HEK293 (cell line): ENCODE measurements around the gene UST.

Experiments
- CTCF ChIA-PET: fragments of 350-600 bp; formaldehyde crosslinking; extraction: SDS; loops from one replicate; lab custom pipeline; 2021; ENCODE audit warnings: antibody characterized with exemption; lab: Yijun Ruan, JAX
- POLR2A ChIA-PET: fragments of 300-600 bp; formaldehyde crosslinking; extraction: SDS; loops from one replicate; lab custom pipeline; 2020; ENCODE audit warnings: antibody characterized with exemption, inconsistent platforms; lab: Yijun Ruan, JAX
- H3K27ac ChIP-seq: fragments of 200-500 bp; sonication (Bioruptor generic); 2 replicates; pipeline ENCODE4 v1.5.1; 2014; ENCODE audit warnings: low read depth, low read length, control low read depth, inconsistent platforms; ENCODE audit errors: extremely low read depth
- H3K36me3 ChIP-seq, 2 experiments: fragments of 200-500 bp in 1 of 2; sonication (Bioruptor generic) in 1 of 2; 1 replicate in 1 of 2; 2 replicates in 1 of 2; pipeline ENCODE4 v1.5.1; 2014 to 2017; ENCODE audit warnings: inconsistent platforms in 2 of 2, low read length in 2 of 2; ENCODE audit not compliant: control insufficient read depth in 2 of 2, insufficient read depth in 1 of 2
- H3K4me1 ChIP-seq: fragments of 200-500 bp; sonication (Bioruptor generic); 2 replicates; pipeline ENCODE4 v1.5.1; 2014; ENCODE audit warnings: mild to moderate bottlenecking, low read length, inconsistent platforms; ENCODE audit not compliant: control insufficient read depth, insufficient read depth
- H3K4me3 ChIP-seq: 2 replicates; pipeline ENCODE4 v1.5.1; 2011; ENCODE audit warnings: low read depth, mild to moderate bottlenecking, control low read depth, low read length, moderate library complexity
- H3K9me3 ChIP-seq: fragments of 200-500 bp; sonication (Bioruptor generic); 2 replicates; pipeline ENCODE4 v1.5.1; 2014; ENCODE audit warnings: low read depth, low read length, inconsistent platforms; ENCODE audit not compliant: control insufficient read depth, insufficient read depth
- PBX3 ChIP-seq: sonication (generic); formaldehyde crosslinking; IDR thresholded peaks from 2 replicates; pipeline ENCODE4 v1.8.1; 2022; ENCODE audit warnings: mild to moderate bottlenecking, moderate library complexity, missing genetic modification reagents
- PRDM2 ChIP-seq: fragments of 450-650 bp; formaldehyde crosslinking; IDR thresholded peaks from 2 replicates; pipeline ENCODE4 v1.5.1; 2016; ENCODE audit warnings: missing biosample characterization, missing genetic modification characterization, borderline replicate concordance
- YY2 ChIP-seq: fragments of 450-650 bp; formaldehyde crosslinking; IDR thresholded peaks from 2 replicates; pipeline ENCODE4 v1.5.1; 2016; ENCODE audit warnings: missing biosample characterization, missing genetic modification characterization
- ZBTB17 ChIP-seq: fragments of 450-650 bp; formaldehyde crosslinking; IDR thresholded peaks from 2 replicates; pipeline ENCODE4 v1.5.1; 2016; ENCODE audit warnings: missing biosample characterization, missing genetic modification characterization
- ZEB2 ChIP-seq: fragments of 450-650 bp; formaldehyde crosslinking; IDR thresholded peaks from 2 replicates; pipeline ENCODE4 v1.5.1; 2016; ENCODE audit warnings: missing biosample characterization, missing genetic modification characterization
- ZFHX2 ChIP-seq: fragments of 450-650 bp; formaldehyde crosslinking; conservative IDR thresholded peaks from 2 replicates; pipeline ENCODE4 v1.5.1; 2016; ENCODE audit warnings: missing biosample characterization, missing genetic modification characterization
- ZNF114 ChIP-seq: fragments of 450-650 bp; formaldehyde crosslinking; IDR thresholded peaks from 2 replicates; pipeline ENCODE4 v1.5.0; 2017; ENCODE audit warnings: missing biosample characterization, missing genetic modification characterization
- ZNF148 ChIP-seq: fragments of 450-650 bp; formaldehyde crosslinking; IDR thresholded peaks from 2 replicates; pipeline ENCODE4 v1.5.0; 2017; ENCODE audit warnings: missing biosample characterization, missing genetic modification characterization, borderline replicate concordance
- ZNF404 ChIP-seq: fragments of 450-650 bp; formaldehyde crosslinking; IDR thresholded peaks from 2 replicates; pipeline ENCODE4 v1.5.1; 2017; ENCODE audit warnings: missing biosample characterization, missing genetic modification characterization
- ZNF426 ChIP-seq: fragments of 450-650 bp; formaldehyde crosslinking; IDR thresholded peaks from 2 replicates; pipeline ENCODE4 v1.5.1; 2017; ENCODE audit warnings: missing biosample characterization, missing genetic modification characterization, mild to moderate bottlenecking, inconsistent platforms, moderate library complexity
- ZNF654 ChIP-seq: fragments of 450-650 bp; formaldehyde crosslinking; IDR thresholded peaks from 2 replicates; pipeline ENCODE4 v1.5.1; 2016; ENCODE audit warnings: low read depth, missing biosample characterization, missing genetic modification characterization
- ZNF704 ChIP-seq: fragments of 450-650 bp; formaldehyde crosslinking; IDR thresholded peaks from 2 replicates; pipeline ENCODE4 v1.5.1; 2016; ENCODE audit warnings: missing biosample characterization, missing genetic modification characterization
- ZNF76 ChIP-seq: fragments of 450-650 bp; formaldehyde crosslinking; IDR thresholded peaks from 2 replicates; pipeline ENCODE4; 2016; ENCODE audit warnings: low read depth, missing biosample characterization, missing genetic modification characterization, borderline replicate concordance
- ZNF785 ChIP-seq: fragments of 450-650 bp; formaldehyde crosslinking; IDR thresholded peaks from 2 replicates; pipeline ENCODE4 v1.5.1; 2016; ENCODE audit warnings: missing biosample characterization, missing genetic modification characterization
- ZSCAN30 ChIP-seq: fragments of 450-650 bp; IDR thresholded peaks from 2 replicates; pipeline ENCODE4 v1.5.1; 2018; ENCODE audit warnings: missing biosample characterization, mild to moderate bottlenecking, missing genetic modification characterization, moderate library complexity
- ZSCAN4 ChIP-seq: fragments of 450-650 bp; formaldehyde crosslinking; IDR thresholded peaks from 2 replicates; pipeline ENCODE4 v1.5.1; 2017; ENCODE audit warnings: missing biosample characterization, missing genetic modification characterization

UST gene

GRCh38 chr6:148840256-148840655, 93.4 kb downstream of the UST start:
- Histone ChIP-seq H3K9me3 (no peaks in the 10 kb centered on the region), H3K27ac (no peak overlapping the region), H3K4me3 (no peak overlapping the region), H3K4me1 (peaks cover 3% of the 10 kb centered on the region; the same call in 1 of the 2 replicates), H3K36me3 (no peaks in the 10 kb centered on the region)
- POLR2A ChIA-PET = no interaction called here
- TF ChIP-seq PRDM2 (no peak), ZNF76 (tag by site-specific recombination) (no peak), ZEB2 (tag by site-specific recombination) (no peak), PBX3 (CRISPR knock-in tag) (no peak), ZSCAN4 (tag by site-specific recombination) (no peak), ZFHX2 (tag by site-specific recombination) (no peak), ZNF654 (no peak), ZNF785 (tag by site-specific recombination) (no peak), ZNF426 (tag by site-specific recombination) (no peak), ZNF404 (no peak), YY2 (tag by site-specific recombination) (no peak), ZSCAN30 (tag by site-specific recombination) (no peak)
- CTCF ChIA-PET = no interaction called here

GRCh38 chr6:148842296-148843019, 95.6 kb downstream of the UST start:
- ChIA-PET POLR2A (no interaction called here), CTCF (no interaction called here)
- H3K36me3 ChIP-seq = no peaks in the 10 kb centered on the region
- H3K4me3 ChIP-seq = no peak overlapping the region
- H3K4me1 ChIP-seq = no peaks in the 10 kb centered on the region
- H3K27ac ChIP-seq = no peak overlapping the region
- no peaks in the 10 kb centered on the region for H3K9me3 ChIP-seq
- no peak for TF ChIP-seq PRDM2
- TF ChIP-seq ZNF148 (tag by site-specific recombination) = no peak
- TF ChIP-seq ZNF704 = no peak
- no peak for TF ChIP-seq ZNF114 (tag by site-specific recombination)
- no peak for TF ChIP-seq ZBTB17 (tag by site-specific recombination)
